SK-N-SH (cell line): ENCODE results near the gene GALNT16. TPM values are rescaled to one million over a fixed set of nuclear protein-coding genes. Genes with fewer than 3 reads are reported as not detected.

Source experiments
- CTCF ChIA-PET: fragments of 300-600, 350-600 bp; formaldehyde crosslinking; extraction: SDS; loops from one replicate; lab custom pipeline; 2021; lab: Yijun Ruan, JAX
- POLR2A ChIA-PET: fragments of 350-600 bp; sonication (Branson Sonifier 250); formaldehyde crosslinking; extraction: SDS; loops from one replicate; lab custom pipeline; 2020; ENCODE audit warnings: antibody characterized with exemption, inconsistent platforms; lab: Yijun Ruan, JAX
- DNase-seq: peaks from one replicate; pipeline ENCODE4 v3.0.0; 2012
- H2AFZ ChIP-seq: fragments of 200-600 bp; sonication (generic); 2 replicates; pipeline ENCODE4 v1.8.1; 2016; ENCODE audit warnings: antibody characterized with exemption, mild to moderate bottlenecking, low read depth
- H3F3A ChIP-seq: fragments of 200-600 bp; sonication (generic); replicated peaks from 2 replicates; pipeline ENCODE3; 2016; ENCODE audit warnings: antibody characterized with exemption, mild to moderate bottlenecking; ENCODE audit not compliant: insufficient read depth
- H3K27ac ChIP-seq, 2 experiments: fragments of 200-500 bp in 1 of 2; fragments of 200-600 bp in 1 of 2; sonication (Bioruptor generic) in 1 of 2; sonication (generic), shearing (Covaris generic) in 1 of 2; 2 replicates each; pipeline versions ENCODE4 v1.5.1 to v1.6.1; 2014 to 2016; ENCODE audit warnings: low read depth in 2 of 2, inconsistent platforms in 1 of 2, low read length in 1 of 2, mild to moderate bottlenecking in 1 of 2, mixed read lengths in 1 of 2
- H3K27me3 ChIP-seq: fragments of 200-600 bp; sonication (generic), shearing (Covaris generic); 2 replicates; pipeline ENCODE4 v1.6.1; 2016; ENCODE audit warnings: mixed run types; ENCODE audit not compliant: insufficient read depth
- H3K36me3 ChIP-seq, 2 experiments: fragments of 200-500 bp in 1 of 2; fragments of 200-600 bp in 1 of 2; sonication (Bioruptor generic) in 1 of 2; sonication (generic) in 1 of 2; replicated peaks in 1 of 2; 2 replicates each; pipeline versions ENCODE3 to v1.5.1; 2014 to 2016; ENCODE audit warnings: low read length in 1 of 2, mild to moderate bottlenecking in 1 of 2; ENCODE audit not compliant: insufficient read depth in 2 of 2, control insufficient read depth in 1 of 2
- H3K4me1 ChIP-seq, 2 experiments: fragments of 200-500 bp in 1 of 2; fragments of 200-600 bp in 1 of 2; sonication (Bioruptor generic) in 1 of 2; sonication (generic), shearing (Covaris generic) in 1 of 2; 2 replicates each; pipeline versions ENCODE4 v1.5.1 to v1.6.1; 2014 to 2016; ENCODE audit warnings: low read depth in 1 of 2, low read length in 1 of 2, mixed run types in 1 of 2; ENCODE audit not compliant: insufficient read depth in 2 of 2, control insufficient read depth in 1 of 2
- H3K4me2 ChIP-seq: fragments of 200-600 bp; sonication (generic), shearing (Covaris generic); 2 replicates; pipeline ENCODE4 v1.6.1; 2017; ENCODE audit warnings: mixed run types
- H3K4me3 ChIP-seq, 2 experiments: fragments of 200-500 bp in 1 of 2; fragments of 200-600 bp in 1 of 2; sonication (Bioruptor generic) in 1 of 2; sonication (generic), shearing (Covaris generic) in 1 of 2; 2 replicates each; pipeline versions ENCODE4 v1.5.1 to v1.8.1; 2014 to 2016; ENCODE audit warnings: low read depth in 2 of 2, inconsistent platforms in 1 of 2, low read length in 1 of 2, mild to moderate bottlenecking in 1 of 2, mixed read lengths in 1 of 2, moderate library complexity in 1 of 2
- H3K79me2 ChIP-seq: fragments of 200-600 bp; sonication (generic); 2 replicates; pipeline ENCODE4 v1.8.1; 2017; ENCODE audit warnings: mild to moderate bottlenecking; ENCODE audit not compliant: insufficient read depth
- H3K9ac ChIP-seq: fragments of 200-600 bp; sonication (generic); 2 replicates; pipeline ENCODE4 v1.6.1; 2017; ENCODE audit warnings: mixed run types
- H3K9me2 ChIP-seq: fragments of 200-600 bp; sonication (generic); 2 replicates; pipeline ENCODE4 v1.6.1; 2017; ENCODE audit warnings: mixed run types
- H3K9me3 ChIP-seq: fragments of 200-600 bp; sonication (generic); 2 replicates; pipeline ENCODE4 v1.6.1; 2017; ENCODE audit warnings: mixed run types, mild to moderate bottlenecking, moderate library complexity
- H4K20me1 ChIP-seq: fragments of 200-600 bp; sonication (generic); 2 replicates; pipeline ENCODE4 v1.6.1; 2017; ENCODE audit warnings: mild to moderate bottlenecking, mixed run types; ENCODE audit not compliant: insufficient read depth
- CTCF ChIP-seq: fragments of 200-600 bp; sonication (generic); IDR thresholded peaks from 2 replicates; pipeline ENCODE4 v1.6.1; 2017; ENCODE audit warnings: antibody characterized with exemption, mild to moderate bottlenecking, moderate library complexity
- ELF1 ChIP-seq: IDR thresholded peaks from 2 replicates; pipeline ENCODE4 v1.4.0; 2012
- EP300 ChIP-seq, 2 experiments: IDR thresholded peaks; 2 replicates each; pipeline versions ENCODE4 v1.4.0 to v1.6.1; 2012; ENCODE audit warnings: borderline replicate concordance in 1 of 2, low read depth in 1 of 2, low read length in 1 of 2
- FOSL2 ChIP-seq: IDR thresholded peaks from 2 replicates; pipeline ENCODE4 v1.4.0; 2012; ENCODE audit warnings: low read depth, mild to moderate bottlenecking, moderate library complexity, borderline replicate concordance
- FOXJ3 ChIP-seq: sonication (generic); formaldehyde crosslinking; IDR thresholded peaks from 2 replicates; pipeline ENCODE4 v1.5.1; 2020; ENCODE audit warnings: mild to moderate bottlenecking, missing genetic modification reagents
- FOXM1 ChIP-seq: IDR thresholded peaks from 2 replicates; pipeline ENCODE4 v1.4.0; 2012; ENCODE audit warnings: low read depth, mild to moderate bottlenecking
- GATA2 ChIP-seq: sonication (generic); formaldehyde crosslinking; IDR thresholded peaks from 2 replicates; pipeline ENCODE4 v1.5.0; 2020; ENCODE audit warnings: mild to moderate bottlenecking, missing genetic modification reagents
- JUND ChIP-seq: IDR thresholded peaks from 2 replicates; pipeline ENCODE4 v1.4.0; 2012
- MEF2A ChIP-seq: IDR thresholded peaks from 2 replicates; pipeline ENCODE4 v1.4.0; 2012; ENCODE audit warnings: low read depth, borderline replicate concordance
- MXI1 ChIP-seq: IDR thresholded peaks from 2 replicates; pipeline ENCODE4 v1.6.1; 2012; ENCODE audit warnings: mild to moderate bottlenecking, low read depth, low read length, improper control_type of control experiment
- NFIC ChIP-seq: IDR thresholded peaks from 2 replicates; pipeline ENCODE4 v1.4.0; 2012; ENCODE audit warnings: borderline replicate concordance
- PBX3 ChIP-seq: IDR thresholded peaks from 2 replicates; pipeline ENCODE4; 2012
- POLR2AphosphoS5 ChIP-seq: IDR thresholded peaks from 2 replicates; pipeline ENCODE4 v1.6.1; 2012; ENCODE audit warnings: low read depth, low read length
- RAD21 ChIP-seq: IDR thresholded peaks from 2 replicates; pipeline ENCODE4 v1.6.1; 2012; ENCODE audit warnings: mild to moderate bottlenecking, low read length
- RCOR1 ChIP-seq: fragments of 150-350 bp; IDR thresholded peaks from 2 replicates; pipeline ENCODE4 v1.6.1; 2017; ENCODE audit warnings: antibody characterized with exemption, low read length
- REST ChIP-seq: IDR thresholded peaks from 2 replicates; pipeline ENCODE4 v1.6.1; 2012; ENCODE audit warnings: mild to moderate bottlenecking, low read depth, low read length, moderate library complexity
- RFX5 ChIP-seq: IDR thresholded peaks from 2 replicates; pipeline ENCODE4 v1.6.1; 2012; ENCODE audit warnings: mild to moderate bottlenecking, improper control_type of control experiment, low read length
- TCF12 ChIP-seq: IDR thresholded peaks from 2 replicates; pipeline ENCODE4 v1.4.0; 2012
- TEAD4 ChIP-seq: IDR thresholded peaks from 2 replicates; pipeline ENCODE4 v1.4.0; 2012; ENCODE audit warnings: mild to moderate bottlenecking, borderline replicate concordance; ENCODE audit not compliant: insufficient read depth
- USF1 ChIP-seq: IDR thresholded peaks from 2 replicates; pipeline ENCODE4 v1.4.0; 2012; ENCODE audit warnings: low read depth, borderline replicate concordance
- USF2 ChIP-seq: fragments of 150-350 bp; IDR thresholded peaks from 2 replicates; pipeline ENCODE4 v1.6.1; 2017; ENCODE audit warnings: antibody characterized with exemption, low read length, low read depth, borderline replicate concordance
- WGBS: methylation state at CpG from one replicate; pipeline ENCODE4 v1.1.6; 2017; ENCODE audit warnings: low lambda C conversion rate; 5-methylcytosine and 5-hydroxymethylcytosine counted together
- polyA plus RNA-seq, 3 experiments: library from polyadenylated mRNA; depleted of rRNA; stranded (reverse); fragments of >200 nt; gene quantifications; 2 replicates each; pipeline ENCODE4 v1.2.3, GENCODE V29; 2012

The GALNT16 gene
- polyA plus RNA-seq, 1 of the 3 experiments (the other 2 are of a cell fraction), result 17.0 TPM

- WGBS, result 88% methylated on average over 5 of the region's 5 CpGs
- CTCF ChIA-PET, result interaction anchor here (2.9 to 9.0 kb wide), 2 partner anchors 110 to 129 kb away, joined by 22 to 92 read pairs; partner anchors contain the start of gene GALNT16
- no peaks in the 10 kb centered on the region for H3K4me1 ChIP-seq
- H3K36me3 ChIP-seq, result peaks cover 2 to 7% of the 10 kb centered on the region in 2 experiments
- H3K9ac ChIP-seq, result no peak overlapping the region
- POLR2A ChIA-PET, result interaction anchor here (0.6 kb wide), 1 partner anchor 17 kb away, joined by 3 read pairs; no protein-coding TSS in a partner anchor
- no peaks in the 10 kb centered on the region for H3K79me2 ChIP-seq
- H3K27ac ChIP-seq, result no peak overlapping the region
- TF ChIP-seq TEAD4 (no peak), NFIC (no peak), FOXJ3 (CRISPR knock-in tag) (no peak), REST (no peak), ELF1 (no peak), MEF2A (no peak)
- H2AFZ ChIP-seq, result no peak overlapping the region
- no peaks in the 10 kb centered on the region for H3K27me3 ChIP-seq
- no peak overlapping the region for H3K4me3 ChIP-seq
- peaks cover 6% of the 10 kb centered on the region for H3F3A ChIP-seq
- H4K20me1 ChIP-seq, result no peaks in the 10 kb centered on the region
- DNase-seq, result no peak
- H3K4me2 ChIP-seq, result no peak overlapping the region
- H3K9me2 ChIP-seq, result no peaks in the 10 kb centered on the region
- H3K9me3 ChIP-seq, result no peaks in the 10 kb centered on the region
Measured at GRCh38 chr14:69370061-69370460, 110.1 kb downstream of the GALNT16 start.

- 96% methylated on average over 3 of the region's 3 CpGs for WGBS
- Histone ChIP-seq H3K36me3 (peaks cover 20 to 23% of the 10 kb centered on the region in 2 experiments), H3K4me1 (no peaks in the 10 kb centered on the region), H3K27me3 (no peaks in the 10 kb centered on the region), H3K4me2 (no peak overlapping the region), H3F3A (peaks cover 6% of the 10 kb centered on the region), H2AFZ (no peak overlapping the region), H3K9me2 (no peaks in the 10 kb centered on the region), H3K79me2 (no peaks in the 10 kb centered on the region), H3K27ac (no peak overlapping the region), H3K9ac (no peak overlapping the region), H3K4me3 (no peak overlapping the region), H4K20me1 (no peaks in the 10 kb centered on the region), H3K9me3 (no peaks in the 10 kb centered on the region)
- no peak for DNase-seq
- TF ChIP-seq FOXJ3 (CRISPR knock-in tag), result no peak
- TF ChIP-seq CTCF, result no peak
- no peak for TF ChIP-seq RCOR1
- no peak for TF ChIP-seq MXI1
- no peak for TF ChIP-seq POLR2AphosphoS5
- no peak for TF ChIP-seq EP300 (IDR thresholded peaks at IDR 0.05; ENCODE audit: borderline replicate concordance in 1 of 2, low read depth in 1 of 2, low read length in 1 of 2)
- no peak for TF ChIP-seq TEAD4
- TF ChIP-seq PBX3, result no peak
- TF ChIP-seq TCF12, result no peak
- no peak for TF ChIP-seq JUND
- TF ChIP-seq RFX5, result no peak
- TF ChIP-seq USF2, result no peak
- TF ChIP-seq GATA2 (CRISPR knock-in tag), result no peak
- TF ChIP-seq NFIC, result no peak
- no peak for TF ChIP-seq FOSL2
- TF ChIP-seq USF1, result no peak
- no peak for TF ChIP-seq FOXM1
- TF ChIP-seq RAD21, result no peak
- CTCF ChIA-PET, result interaction anchor here (0.7 kb wide), 1 partner anchor 82 kb away, joined by 3 read pairs; no protein-coding TSS in a partner anchor
- POLR2A ChIA-PET, result no interaction called here
Measured at GRCh38 chr14:69372146-69372545, 112.2 kb downstream of the GALNT16 start.
